Measurements from ENCODE around the gene IL18BP. TPM values are rescaled to one million over a fixed set of nuclear protein-coding genes. Genes with fewer than 3 reads are reported as not detected.

IL18BP gene
- total RNA-seq, 8 experiments from 2014 or later, result 3.2 to 7.5 (median 4.7) TPM

GRCh38 chr11:72042064-72042745, 43.5 kb downstream of the IL18BP start:
- no peak for ATAC-seq (replicated peaks in 6 of 8)
- peak overlapping the region; percentile 93 to 95 for H3K27ac ChIP-seq
- H3K4me3 ChIP-seq, result peak overlapping the region; percentile 38 to 65 (median 49)
- in situ Hi-C loops (cut with MboI; ENCODE audit: low pct_unique_long_range_greater_than_20kb in 2 of 9, low sequenced_read_pairs in 9 of 9, unreplicated experiment in 9 of 9), result loop anchor here in 2 of 9 experiments (25.0 kb wide), 1 partner anchor 370 kb away; no protein-coding TSS in a partner anchor
- H3K4me1 ChIP-seq (replicated peaks in 1 of 2), result peaks cover 37 to 40% of the 10 kb centered on the region in 2 donors
- WGBS, 10 experiments, result 22 to 100% (median 54%) methylated on average over 1 to 5 of the region's 5 CpGs

GRCh38 chr11:72045849-72046248, 47.1 kb downstream of the IL18BP start:
- H3K27ac ChIP-seq, result no peak overlapping the region

GRCh38 chr11:72048766-72049460, 50.2 kb downstream of the IL18BP start:
- in situ Hi-C loops (cut with MboI; ENCODE audit: low pct_unique_long_range_greater_than_20kb in 2 of 9, low sequenced_read_pairs in 9 of 9, unreplicated experiment in 9 of 9), result loop anchor here in 2 of 9 experiments (25.0 kb wide), 1 partner anchor 363 kb away; no protein-coding TSS in a partner anchor
- WGBS, 10 experiments, result 72 to 78% methylated on average over 1 to 3 of the region's 3 CpGs; no CpG with 5 or more reads in 8 of the 10 experiments
- Histone ChIP-seq H3K4me3 (no peak overlapping the region), H3K4me1 (replicated peaks in 1 of 2) (peaks cover 12 to 21% of the 10 kb centered on the region in 2 donors), H3K27ac (peak overlapping the region; percentile 29 to 39)
- peak in 5 of 8 experiments; percentile 69 to 90 (median 72) for ATAC-seq (replicated peaks in 6 of 8)

More at GRCh38 chr11:72045849-72046248, 47.1 kb downstream of the IL18BP start:
- WGBS, 10 experiments, result 60 to 100% (median 94%) methylated on average over 1 to 4 of the region's 5 CpGs; no CpG with 5 or more reads in 3 of the 10 experiments
- in situ Hi-C loops (cut with MboI; ENCODE audit: low pct_unique_long_range_greater_than_20kb in 2 of 9, low sequenced_read_pairs in 9 of 9, unreplicated experiment in 9 of 9), result loop anchor here in 2 of 9 experiments (25.0 kb wide), 1 partner anchor 366 kb away; no protein-coding TSS in a partner anchor
- Histone ChIP-seq H3K4me1 (replicated peaks in 1 of 2) (peaks cover 22 to 28% of the 10 kb centered on the region in 2 donors), H3K4me3 (no peak overlapping the region)
- ATAC-seq (replicated peaks in 6 of 8), result no peak

Other genes starting within 250 kb of the IL18BP start
- gene DEFB108B, start 165.7 kb upstream of the IL18BP start, total RNA-seq, result not detected
- gene DEFB131B, start 120.5 kb upstream of the IL18BP start, total RNA-seq, result not detected
- 10 to 100 TPM in 1 of 8 experiments, 1 to 10 TPM in 7; 4.6 to 11.5 (median 7.1) TPM for gene XNDC1N, start 70.3 kb upstream of the IL18BP start, total RNA-seq
- gene RNF121, start 69.9 kb upstream of the IL18BP start, total RNA-seq, result 10 to 100 TPM; 20.6 to 36.4 (median 31.9) TPM
- gene NUMA1, start 81.6 kb downstream of the IL18BP start, total RNA-seq, result 100 to 1,000 TPM in 3 of 8 experiments, 10 to 100 TPM in 5; 76.0 to 217 (median 95.6) TPM
- 10 to 100 TPM in 6 of 8 experiments, 1 to 10 TPM in 2; 3.6 to 39.0 (median 12.6) TPM for gene LRRC51, start 81.9 kb downstream of the IL18BP start, total RNA-seq
- 100 to 1,000 TPM in 1 of 8 experiments, 10 to 100 TPM in 7; 49.3 to 120 (median 67.8) TPM for gene LAMTOR1, start 104.4 kb downstream of the IL18BP start, total RNA-seq
- gene TOMT, start 107.0 kb downstream of the IL18BP start, total RNA-seq, result not detected
- gene ANAPC15, start 113.8 kb downstream of the IL18BP start, total RNA-seq, result 10 to 100 TPM; 25.2 to 95.2 (median 38.8) TPM
- 10 to 100 TPM in 1 of 8 experiments, 1 to 10 TPM in 1, under 1 TPM in 1, not detected in 5; 0.40 to 27.3 (median 2.0) TPM for gene FOLR3, start 136.8 kb downstream of the IL18BP start, total RNA-seq
- 1 to 10 TPM in 3 of 8 experiments, under 1 TPM in 2, not detected in 3; 0.33 to 3.5 (median 1.9) TPM for gene FOLR1, start 193.2 kb downstream of the IL18BP start, total RNA-seq
- under 1 TPM in 1 of 8 experiments, not detected in 7; 0.24 TPM for gene FOLR2, start 217.9 kb downstream of the IL18BP start, total RNA-seq
- gene INPPL1, start 225.9 kb downstream of the IL18BP start, total RNA-seq, result 100 to 1,000 TPM in 2 of 8 experiments, 10 to 100 TPM in 6; 16.6 to 161 (median 41.3) TPM
- gene PHOX2A, start 245.3 kb downstream of the IL18BP start, total RNA-seq, result 1 to 10 TPM in 3 of 8 experiments, under 1 TPM in 4, not detected in 1; 0.16 to 1.8 (median 0.87) TPM